ENCODE results near the gene MRAS. TPM values are rescaled to one million over a fixed set of nuclear protein-coding genes. Genes with fewer than 3 reads are reported as not detected.

The MRAS gene
- total RNA-seq, 1 donor from 2014 or later: 41.6 TPM

DNA sequence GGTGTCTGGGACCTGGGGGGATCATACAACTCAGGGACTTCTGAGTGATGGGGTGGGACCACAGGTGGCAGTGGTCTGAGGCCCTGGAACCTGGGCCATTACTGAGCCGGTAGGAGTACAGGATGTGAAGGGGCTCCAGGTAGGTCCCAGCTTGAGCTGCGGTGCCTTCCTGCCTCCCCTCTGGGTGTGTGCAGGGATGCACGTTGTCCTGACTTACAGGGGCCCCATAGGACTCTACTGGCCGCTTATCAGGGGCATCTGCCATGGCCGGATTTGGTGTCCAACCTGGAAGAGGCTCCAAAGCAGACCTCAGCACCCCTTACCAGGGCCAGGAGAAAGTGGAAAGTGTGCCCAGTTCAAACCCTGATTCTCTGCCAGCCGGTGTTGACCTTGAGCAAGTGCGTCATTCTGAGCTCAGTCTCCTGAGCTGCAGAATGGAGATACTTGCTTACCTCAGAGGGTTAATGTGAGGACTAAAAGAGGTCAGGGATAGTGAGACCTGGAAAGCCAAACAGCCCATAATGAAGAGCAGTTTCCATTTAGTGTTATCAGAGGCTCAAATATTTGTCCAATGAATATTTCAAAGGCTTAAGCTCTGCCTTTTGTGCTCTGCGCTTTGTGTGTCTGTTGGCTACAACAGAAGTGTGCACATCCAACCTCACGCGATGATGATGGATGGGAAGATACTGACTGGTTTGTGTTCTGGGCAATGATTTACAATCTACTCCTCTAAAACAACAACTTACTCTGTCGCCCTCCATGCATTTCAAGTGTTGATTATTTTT lies 50.6 kb downstream of the MRAS start:
- H3K27ac Mint-ChIP-seq: no peak overlapping the region
- H3K9me3 Mint-ChIP-seq: no peaks in the 10 kb centered on the region
- no peak for TF ChIP-seq CTCF (conservative IDR thresholded peaks at IDR 0.05)
- H3K36me3 Mint-ChIP-seq: peaks cover 12% of the 10 kb centered on the region
- H3K4me1 Mint-ChIP-seq (ENCODE audit: unreplicated experiment): peaks cover 8% of the 10 kb centered on the region
- DNase-seq (ENCODE audit: extremely low spot score, unreplicated experiment): no peak
- H3K27me3 Mint-ChIP-seq: no peaks in the 10 kb centered on the region
- no peak overlapping the region for H3K4me3 Mint-ChIP-seq

DNA sequence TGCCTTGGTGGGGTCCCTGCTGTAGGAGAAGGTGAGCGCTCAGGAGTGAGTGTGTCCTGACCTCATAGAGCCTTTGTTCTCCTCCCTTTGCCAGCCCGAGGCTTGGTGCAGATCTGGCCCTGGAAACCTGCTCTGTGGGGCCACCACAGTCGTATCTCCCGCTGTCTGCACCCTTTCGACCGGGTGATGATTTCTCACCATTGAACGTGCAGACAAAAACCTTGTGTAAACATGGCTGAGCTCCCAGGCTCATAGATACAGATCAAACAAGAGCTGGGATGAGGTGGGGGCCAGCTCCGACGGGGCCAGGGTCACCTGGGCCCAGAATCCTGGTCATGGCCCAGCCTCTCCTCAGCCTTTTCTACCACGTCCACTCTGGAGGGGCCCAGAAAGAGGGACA lies 51.4 kb downstream of the MRAS start:
- Mint-ChIP-seq H3K9me3 (no peaks in the 10 kb centered on the region), H3K36me3 (peaks cover 18% of the 10 kb centered on the region), H3K4me3 (no peak overlapping the region), H3K27ac (no peak overlapping the region), H3K4me1 (ENCODE audit: unreplicated experiment) (peaks cover 8% of the 10 kb centered on the region), H3K27me3 (no peaks in the 10 kb centered on the region)
- no peak for TF ChIP-seq CTCF (conservative IDR thresholded peaks at IDR 0.05)
- DNase-seq (ENCODE audit: extremely low spot score, unreplicated experiment): no peak

DNA sequence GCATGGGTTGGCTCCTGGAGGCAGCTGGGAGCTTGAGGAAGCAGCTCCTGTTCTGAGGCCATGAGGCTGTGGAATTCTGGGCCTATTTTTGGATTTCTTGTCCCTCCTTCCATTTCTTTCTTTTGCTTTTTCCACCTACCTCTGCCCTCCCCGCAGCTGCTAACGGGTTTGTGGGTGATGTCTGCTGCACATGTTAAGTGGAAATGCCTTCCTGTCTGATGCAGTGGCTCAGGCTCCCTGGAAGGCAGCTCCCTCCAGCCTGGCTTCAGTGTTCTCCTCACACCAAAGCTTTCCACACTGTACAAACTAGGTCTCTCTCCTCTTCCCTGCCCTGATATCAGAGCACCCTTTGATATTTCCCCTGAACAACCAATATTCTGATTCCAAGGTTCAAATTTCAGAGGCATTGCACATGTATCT lies 52.3 kb downstream of the MRAS start:
- Mint-ChIP-seq H3K36me3 (peaks cover 14% of the 10 kb centered on the region), H3K4me3 (no peak overlapping the region), H3K27me3 (no peaks in the 10 kb centered on the region), H3K27ac (no peak overlapping the region), H3K4me1 (ENCODE audit: unreplicated experiment) (peaks cover 6% of the 10 kb centered on the region), H3K9me3 (no peaks in the 10 kb centered on the region)
- DNase-seq (ENCODE audit: extremely low spot score, unreplicated experiment): no peak
- TF ChIP-seq CTCF (conservative IDR thresholded peaks at IDR 0.05): no peak

- no peaks in the 10 kb centered on the region for H3K27me3 Mint-ChIP-seq
- TF ChIP-seq CTCF (conservative IDR thresholded peaks at IDR 0.05): no peak
- no peaks in the 10 kb centered on the region for H3K9me3 Mint-ChIP-seq
- peaks cover 13% of the 10 kb centered on the region for H3K36me3 Mint-ChIP-seq
- H3K4me1 Mint-ChIP-seq (ENCODE audit: unreplicated experiment): no peaks in the 10 kb centered on the region
- DNase-seq (ENCODE audit: extremely low spot score, unreplicated experiment): no peak
- H3K27ac Mint-ChIP-seq: no peak overlapping the region
- H3K4me3 Mint-ChIP-seq: no peak overlapping the region
These were observed 53.5 kb downstream of the MRAS start for GRCh38 chr3:138401834-138402233.

- H3K9me3 Mint-ChIP-seq: no peaks in the 10 kb centered on the region
- H3K36me3 Mint-ChIP-seq: peaks cover 13% of the 10 kb centered on the region
- DNase-seq (ENCODE audit: extremely low spot score, unreplicated experiment): no peak
- no peak overlapping the region for H3K4me3 Mint-ChIP-seq
- no peaks in the 10 kb centered on the region for H3K27me3 Mint-ChIP-seq
- TF ChIP-seq CTCF (conservative IDR thresholded peaks at IDR 0.05): no peak
- no peaks in the 10 kb centered on the region for H3K4me1 Mint-ChIP-seq (ENCODE audit: unreplicated experiment)
- H3K27ac Mint-ChIP-seq: no peak overlapping the region
These were observed 55.7 kb downstream of the MRAS start for GRCh38 chr3:138404121-138404520.

Measured in type B pancreatic cell (in vitro differentiated cells).